ENCODE measurements around the gene PTPN9. TPM values are rescaled to one million over a fixed set of nuclear protein-coding genes. Genes with fewer than 3 reads are reported as not detected.
A peak's percentile ranks its signal among the peaks of the same experiment; 100 is the strongest.

Gene PTPN9
- total RNA-seq, 1 donor from 2014 or later, result 8.6 TPM

DNA sequence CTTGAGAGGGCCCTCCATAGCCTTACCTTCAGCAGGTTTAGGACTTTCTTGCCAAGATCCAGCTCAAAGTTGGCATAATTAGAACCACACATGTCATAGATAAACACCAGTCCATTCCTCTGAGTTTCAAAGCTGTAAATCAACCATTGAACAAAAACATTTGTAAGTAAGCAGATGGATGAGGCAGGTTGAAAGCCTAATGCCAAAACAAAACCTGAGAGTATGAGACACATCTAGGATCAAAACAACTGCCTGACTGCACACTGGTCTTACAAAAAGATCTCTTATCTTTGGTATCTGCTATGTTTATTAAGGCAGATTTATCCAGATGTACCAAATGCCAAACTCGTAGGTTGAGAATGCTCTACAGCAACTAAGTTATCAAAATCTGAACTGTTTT is 61.9 kb downstream of the PTPN9 start:
- Histone ChIP-seq H3K9me3 (ENCODE audit: low read depth) (no peaks in the 10 kb centered on the region), H3F3A (ENCODE audit: low read depth) (no peaks in the 10 kb centered on the region), H4K20me1 (ENCODE audit: low read depth) (no peaks in the 10 kb centered on the region), H3K4me1 (no peaks in the 10 kb centered on the region), H3K27me3 (no peaks in the 10 kb centered on the region), H3K36me3 (no peaks in the 10 kb centered on the region), H3K4me2 (no peak overlapping the region), H3K79me2 (ENCODE audit: low read depth) (no peaks in the 10 kb centered on the region), H2AFZ (replicated peaks) (no peak overlapping the region), H3K9ac (no peak overlapping the region), H3K27ac (no peak overlapping the region), H3K4me3 (no peak overlapping the region)
- no peaks in the 10 kb centered on the region for H3K4me1 Mint-ChIP-seq
- DNase-seq (ENCODE audit: low spot score), result no peak
- H3K9me3 Mint-ChIP-seq, result no peaks in the 10 kb centered on the region
- peaks cover 31% of the 10 kb centered on the region for H3K36me3 Mint-ChIP-seq
- H3K27ac Mint-ChIP-seq, result no peak overlapping the region
- no peak for TF ChIP-seq EZH2 (IDR thresholded peaks at IDR 0.05)
- TF ChIP-seq, protein P1, sequence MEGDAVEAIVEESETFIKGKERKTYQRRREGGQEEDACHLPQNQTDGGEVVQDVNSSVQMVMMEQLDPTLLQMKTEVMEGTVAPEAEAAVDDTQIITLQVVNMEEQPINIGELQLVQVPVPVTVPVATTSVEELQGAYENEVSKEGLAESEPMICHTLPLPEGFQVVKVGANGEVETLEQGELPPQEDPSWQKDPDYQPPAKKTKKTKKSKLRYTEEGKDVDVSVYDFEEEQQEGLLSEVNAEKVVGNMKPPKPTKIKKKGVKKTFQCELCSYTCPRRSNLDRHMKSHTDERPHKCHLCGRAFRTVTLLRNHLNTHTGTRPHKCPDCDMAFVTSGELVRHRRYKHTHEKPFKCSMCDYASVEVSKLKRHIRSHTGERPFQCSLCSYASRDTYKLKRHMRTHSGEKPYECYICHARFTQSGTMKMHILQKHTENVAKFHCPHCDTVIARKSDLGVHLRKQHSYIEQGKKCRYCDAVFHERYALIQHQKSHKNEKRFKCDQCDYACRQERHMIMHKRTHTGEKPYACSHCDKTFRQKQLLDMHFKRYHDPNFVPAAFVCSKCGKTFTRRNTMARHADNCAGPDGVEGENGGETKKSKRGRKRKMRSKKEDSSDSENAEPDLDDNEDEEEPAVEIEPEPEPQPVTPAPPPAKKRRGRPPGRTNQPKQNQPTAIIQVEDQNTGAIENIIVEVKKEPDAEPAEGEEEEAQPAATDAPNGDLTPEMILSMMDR (IDR thresholded peaks at IDR 0.05), result no peak
- TF ChIP-seq EZH2phosphoT487 (IDR thresholded peaks at IDR 0.05), result no peak
- no peaks in the 10 kb centered on the region for H3K27me3 Mint-ChIP-seq (ENCODE audit: insufficient read depth, low read depth)
- no peak overlapping the region for H3K4me3 Mint-ChIP-seq

DNA sequence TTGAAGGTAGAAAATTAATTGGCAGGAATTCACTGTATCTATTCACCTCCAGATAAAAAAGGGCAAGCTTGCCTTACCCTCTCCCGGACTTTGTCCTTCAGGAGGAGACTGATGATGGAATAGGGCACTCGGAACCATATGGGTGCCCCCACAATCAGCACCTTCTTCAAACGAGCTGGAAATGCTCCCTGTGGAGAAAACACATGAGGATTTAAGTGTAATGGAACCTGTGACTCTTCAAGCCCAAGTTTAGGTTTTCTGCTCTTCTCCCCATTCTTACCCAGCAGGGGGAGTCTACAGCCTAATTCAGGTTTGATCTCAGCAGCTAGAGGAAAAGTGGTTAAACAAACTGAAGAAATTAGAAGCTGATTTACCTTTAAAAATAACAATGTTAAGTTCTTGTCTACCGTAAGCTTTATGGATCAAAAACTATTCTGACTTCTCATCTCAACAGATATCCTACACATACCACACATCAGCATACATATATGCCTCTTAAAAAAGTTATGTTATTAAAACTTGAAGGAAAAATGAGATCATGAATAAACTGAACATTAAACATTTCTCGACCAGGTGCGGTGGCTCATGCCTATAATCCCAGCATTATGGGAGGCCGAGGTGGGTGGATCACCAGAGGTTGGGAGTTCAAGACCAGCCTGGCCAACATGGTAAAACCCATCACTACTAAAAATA is 70.1 kb downstream of the PTPN9 start:
- H3F3A ChIP-seq (ENCODE audit: low read depth), result no peaks in the 10 kb centered on the region
- TF ChIP-seq, protein P1 (IDR thresholded peaks at IDR 0.05), result peak; percentile 43
- no peak for TF ChIP-seq EZH2 (IDR thresholded peaks at IDR 0.05)
- no peak for TF ChIP-seq EZH2phosphoT487 (IDR thresholded peaks at IDR 0.05)
- no peaks in the 10 kb centered on the region for H3K9me3 ChIP-seq (ENCODE audit: low read depth)
- Mint-ChIP-seq H3K9me3 (peaks cover 3% of the 10 kb centered on the region), H3K4me1 (no peaks in the 10 kb centered on the region), H3K36me3 (peaks cover 23% of the 10 kb centered on the region), H3K4me3 (no peak overlapping the region), H3K27me3 (ENCODE audit: insufficient read depth, low read depth) (peaks cover 4% of the 10 kb centered on the region), H3K27ac (no peak overlapping the region)
- no peaks in the 10 kb centered on the region for H3K36me3 ChIP-seq
- H3K27me3 ChIP-seq, result no peaks in the 10 kb centered on the region
- DNase-seq (ENCODE audit: low spot score), result no peak
- no peak overlapping the region for H2AFZ ChIP-seq (replicated peaks)
- no peak overlapping the region for H3K4me3 ChIP-seq
- no peaks in the 10 kb centered on the region for H4K20me1 ChIP-seq (ENCODE audit: low read depth)
- H3K27ac ChIP-seq, result no peak overlapping the region
- H3K4me2 ChIP-seq, result no peak overlapping the region
- no peaks in the 10 kb centered on the region for H3K4me1 ChIP-seq
- H3K9ac ChIP-seq, result no peak overlapping the region
- no peaks in the 10 kb centered on the region for H3K79me2 ChIP-seq (ENCODE audit: low read depth)

DNA sequence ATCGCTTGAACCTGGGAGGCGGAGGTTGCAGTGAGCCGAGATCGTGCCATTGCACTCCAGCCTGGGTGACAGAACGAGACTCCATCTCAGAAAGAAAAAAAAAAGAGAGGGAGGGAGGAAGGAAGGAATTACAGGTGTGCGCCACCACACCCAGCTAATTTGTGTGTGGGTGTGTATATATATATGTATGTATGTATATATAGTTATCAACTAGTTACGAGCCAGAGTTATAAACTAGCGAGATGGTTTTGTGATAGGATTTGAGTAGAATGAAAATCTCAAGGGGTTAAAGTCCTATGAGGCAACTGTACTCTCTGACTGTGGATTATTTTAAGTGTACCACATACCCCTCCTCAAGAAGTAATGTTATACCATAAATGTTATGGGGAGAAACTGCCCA is 76.8 kb downstream of the PTPN9 start:
- no peak for TF ChIP-seq EZH2 (IDR thresholded peaks at IDR 0.05)
- TF ChIP-seq, protein P1 (IDR thresholded peaks at IDR 0.05), result no peak
- no peak for TF ChIP-seq EZH2phosphoT487 (IDR thresholded peaks at IDR 0.05)

More for the DNA sequence above, 76.8 kb downstream of the PTPN9 start:
- Mint-ChIP-seq H3K27me3 (ENCODE audit: insufficient read depth, low read depth) (peaks cover 4% of the 10 kb centered on the region), H3K4me3 (no peak overlapping the region), H3K27ac (no peak overlapping the region), H3K4me1 (no peaks in the 10 kb centered on the region), H3K36me3 (peaks cover 38% of the 10 kb centered on the region), H3K9me3 (peaks cover 15% of the 10 kb centered on the region)
- Histone ChIP-seq H3F3A (ENCODE audit: low read depth) (no peaks in the 10 kb centered on the region), H3K9me3 (ENCODE audit: low read depth) (no peaks in the 10 kb centered on the region), H3K9ac (no peak overlapping the region), H4K20me1 (ENCODE audit: low read depth) (no peaks in the 10 kb centered on the region), H3K79me2 (ENCODE audit: low read depth) (no peaks in the 10 kb centered on the region), H3K4me1 (no peaks in the 10 kb centered on the region), H3K36me3 (no peaks in the 10 kb centered on the region), H2AFZ (replicated peaks) (no peak overlapping the region), H3K4me2 (no peak overlapping the region), H3K27me3 (no peaks in the 10 kb centered on the region), H3K4me3 (no peak overlapping the region), H3K27ac (no peak overlapping the region)
- DNase-seq (ENCODE audit: low spot score), result no peak

Data from neural progenitor cell (in vitro differentiated cells).